H1 (cell line): ENCODE data around the gene DNAH10. TPM values are rescaled to one million over a fixed set of nuclear protein-coding genes. Genes with fewer than 3 reads are reported as not detected.

Experiments
- CTCF ChIA-PET: fragments of 300-600 bp; sonication (Branson Sonifier 250); formaldehyde crosslinking; loops from one replicate; lab custom pipeline; 2021; ENCODE audit not compliant: partially characterized antibody; lab: Charles Lee
- POLR2A ChIA-PET: fragments of 300-600 bp; sonication (Branson Sonifier 250); formaldehyde crosslinking; loops from one replicate; lab custom pipeline; 2021; ENCODE audit warnings: inconsistent platforms; ENCODE audit not compliant: partially characterized antibody; lab: Charles Lee
- DNase-seq, 2 experiments: peaks; one replicate each; pipeline versions ENCODE4 v3.0.0 to v3.0.0-alpha.2; 2010 to 2022; ENCODE audit warnings: low spot score in 2 of 2, low read depth in 1 of 2, mixed read lengths in 1 of 2
- FAIRE-seq: peaks from 2 replicates; lab custom pipeline; 2011; peaks lifted over from hg19 to GRCh38; lab: Jason Lieb, UNC
- H2AFZ ChIP-seq: 2 replicates; pipeline ENCODE4 v1.8.1; 2012; ENCODE audit warnings: low read length, inconsistent platforms
- H2AK5ac ChIP-seq: 2 replicates; pipeline ENCODE4 v1.6.1; 2013; ENCODE audit warnings: low read depth, low read length
- H2BK120ac ChIP-seq: replicated peaks from 2 replicates; pipeline ENCODE3; 2013; ENCODE audit warnings: low read depth, low read length, inconsistent platforms
- H2BK12ac ChIP-seq: 2 replicates; pipeline ENCODE4 v1.6.1; 2013; ENCODE audit warnings: low read depth, low read length
- H2BK15ac ChIP-seq: 2 replicates; pipeline ENCODE4 v1.6.1; 2013; ENCODE audit warnings: low read length
- H2BK20ac ChIP-seq: 2 replicates; pipeline ENCODE4 v1.6.1; 2013; ENCODE audit warnings: low read length
- H2BK5ac ChIP-seq: 2 replicates; pipeline ENCODE4 v1.6.1; 2013; ENCODE audit warnings: low read depth, low read length
- H3K14ac ChIP-seq: 2 replicates; pipeline ENCODE4 v1.6.1; 2013; ENCODE audit warnings: inconsistent platforms; ENCODE audit not compliant: insufficient read length
- H3K18ac ChIP-seq: 2 replicates; pipeline ENCODE4 v1.6.1; 2013; ENCODE audit warnings: low read length; ENCODE audit errors: extremely low read depth
- H3K23ac ChIP-seq: 2 replicates; pipeline ENCODE4 v1.6.1; 2013; ENCODE audit warnings: inconsistent platforms; ENCODE audit not compliant: insufficient read length
- H3K23me2 ChIP-seq: 2 replicates; pipeline ENCODE4 v1.6.1; 2013; ENCODE audit warnings: low read depth, low read length
- H3K27ac ChIP-seq: 2 replicates; pipeline ENCODE4 v1.6.1; 2011; ENCODE audit warnings: low read depth, low read length, inconsistent platforms
- H3K27me3 ChIP-seq, 4 experiments: replicated peaks in 1 of 4; 1 replicate in 1 of 4; 2 replicates in 3 of 4; pipeline versions ENCODE4 v1.6.1 to v1.8.1; 2011 to 2013; ENCODE audit warnings: low read length in 3 of 4, mild to moderate bottlenecking in 3 of 4, inconsistent platforms in 2 of 4, mixed read lengths in 2 of 4, moderate library complexity in 1 of 4; ENCODE audit not compliant: control insufficient read depth in 3 of 4, insufficient read depth in 3 of 4; ENCODE audit errors: extremely low read depth in 1 of 4
- H3K36me3 ChIP-seq, 4 experiments: 2 replicates each; pipeline versions ENCODE4 v1.6.1 to v1.8.1; 2011 to 2013; ENCODE audit warnings: mild to moderate bottlenecking in 4 of 4, low read length in 3 of 4, moderate library complexity in 2 of 4, control low read depth in 1 of 4, inconsistent platforms in 1 of 4; ENCODE audit not compliant: insufficient read depth in 4 of 4, control insufficient read depth in 2 of 4
- H3K4ac ChIP-seq: replicated peaks from 2 replicates; pipeline ENCODE3; 2013; ENCODE audit warnings: low read length, low read depth, mixed read lengths, inconsistent platforms; ENCODE audit not compliant: insufficient read length
- H3K4me1 ChIP-seq, 4 experiments: replicated peaks in 1 of 4; 1 replicate in 1 of 4; 2 replicates in 3 of 4; pipeline versions ENCODE4 v1.6.1 to v1.8.1; 2011 to 2013; ENCODE audit warnings: low read length in 3 of 4, inconsistent platforms in 2 of 4, mixed read lengths in 1 of 4; ENCODE audit not compliant: insufficient read depth in 4 of 4, control insufficient read depth in 3 of 4
- H3K4me2 ChIP-seq, 2 experiments: 2 replicates each; pipeline versions ENCODE4 v1.6.1 to v1.8.1; 2011 to 2013; ENCODE audit warnings: low read depth in 2 of 2, low read length in 2 of 2, control low read depth in 1 of 2, inconsistent platforms in 1 of 2, mild to moderate bottlenecking in 1 of 2; ENCODE audit not compliant: insufficient read depth in 1 of 2
- H3K4me3 ChIP-seq, 4 experiments: fragments of 200-600, 300-600 bp in 1 of 4; sonication (generic), shearing (Covaris generic), sonication (Bioruptor Twin) in 1 of 4; 2 replicates each; pipeline versions ENCODE4 v1.5.1 to v1.8.1; 2011 to 2016; ENCODE audit warnings: low read length in 4 of 4, low read depth in 3 of 4, control low read depth in 2 of 4, inconsistent platforms in 2 of 4, mild to moderate bottlenecking in 2 of 4, mixed read lengths in 1 of 4, moderate library complexity in 1 of 4; ENCODE audit not compliant: insufficient read depth in 2 of 4; ENCODE audit errors: extremely low read depth in 1 of 4
- H3K56ac ChIP-seq: replicated peaks from 2 replicates; pipeline ENCODE3; 2013; ENCODE audit warnings: low read depth, mild to moderate bottlenecking, mixed read lengths, low read length, inconsistent platforms; ENCODE audit not compliant: insufficient read length
- H3K79me1 ChIP-seq: 2 replicates; pipeline ENCODE4 v1.6.1; 2013; ENCODE audit warnings: low read depth, low read length, control low read depth
- H3K79me2 ChIP-seq, 2 experiments: 2 replicates each; pipeline versions ENCODE4 v1.6.1 to v1.8.1; 2012 to 2013; ENCODE audit warnings: low read length in 2 of 2, mild to moderate bottlenecking in 2 of 2, inconsistent platforms in 1 of 2; ENCODE audit not compliant: insufficient read depth in 2 of 2, control insufficient read depth in 1 of 2
- H3K9ac ChIP-seq, 4 experiments: replicated peaks in 1 of 4; 1 replicate in 1 of 4; 2 replicates in 3 of 4; pipeline versions ENCODE4 v1.6.1 to v1.8.1; 2011 to 2013; ENCODE audit warnings: low read depth in 3 of 4, low read length in 3 of 4, control low read depth in 2 of 4, mild to moderate bottlenecking in 2 of 4, moderate library complexity in 2 of 4, inconsistent platforms in 1 of 4; ENCODE audit errors: extremely low read depth in 1 of 4
- H3K9me3 ChIP-seq, 2 experiments: 2 replicates each; pipeline versions ENCODE4 v1.6.1 to v1.8.1; 2012 to 2013; ENCODE audit warnings: mild to moderate bottlenecking in 2 of 2, moderate library complexity in 2 of 2, control low read depth in 1 of 2, inconsistent platforms in 1 of 2, low read depth in 1 of 2, low read length in 1 of 2, mixed read lengths in 1 of 2; ENCODE audit not compliant: insufficient read depth in 2 of 2
- H4K20me1 ChIP-seq, 2 experiments: replicated peaks in 1 of 2; 2 replicates each; pipeline versions ENCODE3 to v1.8.1; 2011 to 2013; ENCODE audit warnings: inconsistent platforms in 2 of 2, low read length in 2 of 2, mild to moderate bottlenecking in 1 of 2; ENCODE audit not compliant: insufficient read depth in 2 of 2, control insufficient read depth in 1 of 2
- H4K5ac ChIP-seq: 2 replicates; pipeline ENCODE4 v1.6.1; 2013; ENCODE audit warnings: low read length, low read depth, mixed read lengths, inconsistent platforms; ENCODE audit not compliant: insufficient read length
- H4K8ac ChIP-seq: 2 replicates; pipeline ENCODE4 v1.8.0; 2013; ENCODE audit warnings: mild to moderate bottlenecking, moderate library complexity, low read length, inconsistent platforms; ENCODE audit not compliant: insufficient read depth; ENCODE audit errors: extremely low read depth
- H4K91ac ChIP-seq: replicated peaks from 2 replicates; pipeline ENCODE3; 2013; ENCODE audit warnings: low read length, mixed read lengths, inconsistent platforms; ENCODE audit not compliant: insufficient read length
- PHF8 ChIP-seq: fragments of 200-600 bp; sonication (generic); conservative IDR thresholded peaks from 2 replicates; pipeline ENCODE4 v1.7.1; 2012; ENCODE audit warnings: low read depth, mild to moderate bottlenecking, inconsistent platforms, low read length, moderate library complexity
- SAP30 ChIP-seq: fragments of 300-600 bp; sonication (generic); IDR thresholded peaks from 2 replicates; pipeline ENCODE4 v1.7.1; 2012; ENCODE audit warnings: low read length, moderate library complexity, mild to moderate bottlenecking, inconsistent platforms; ENCODE audit not compliant: insufficient read depth, insufficient replicate concordance
- TAF1 ChIP-seq: IDR thresholded peaks from 2 replicates; pipeline ENCODE4 v1.6.1; 2011; ENCODE audit warnings: mild to moderate bottlenecking, low read depth, low read length
- WGBS, 2 experiments: shearing (Covaris generic) in 1 of 2; methylation state at CpG; one replicate each; pipeline versions ENCODE4 v1.1.6 to v1.1.7; 2013 to 2015; ENCODE audit warnings: low lambda C conversion rate in 2 of 2, mixed read lengths in 2 of 2, inconsistent platforms in 1 of 2, low coverage in 1 of 2, missing lambda C conversion rate in 1 of 2; ENCODE audit not compliant: insufficient replicate concordance in 2 of 2, insufficient coverage in 1 of 2, insufficient read length in 1 of 2; ENCODE audit errors: extremely low coverage in 1 of 2, missing lambda C conversion rate in 1 of 2; 5-methylcytosine and 5-hydroxymethylcytosine counted together
- polyA plus RNA-seq, 7 experiments: library from polyadenylated mRNA; depleted of rRNA in 3 of 7; stranded (reverse) in 5 of 7; unstranded in 2 of 7; fragments of >200 nt in 5 of 7; fragments of 200-250 nt in 2 of 7; gene quantifications; 1 replicate in 5 of 7; 2 replicates in 1 of 7; 4 replicates in 1 of 7; pipeline versions ENCODE4 v1.2.1 to v1.2.3, GENCODE V29; 2011 to 2013; ENCODE audit warnings: missing spikeins in 2 of 7, mixed read lengths in 2 of 7
- total RNA-seq: library from RNA; stranded (reverse); fragmentation: NEBNext Ultra II Directional; extraction: Animal tissue kit (Norgen Biotek cat#: 25700); gene quantifications from 2 replicates; pipeline ENCODE4 v1.2.1, GENCODE V29; 2021
- TF ChIP-seq, protein P1 (sequence below): IDR thresholded peaks from 2 replicates; pipeline ENCODE4 v1.6.1; 2012; ENCODE audit warnings: inconsistent platforms

DNAH10 gene
- total and polyA plus RNA-seq, 2 of the 8 experiments (the other 6 are each of a cell fraction or from before 2014, with no cell fraction given): 0.02 to 0.24 TPM

DNA sequence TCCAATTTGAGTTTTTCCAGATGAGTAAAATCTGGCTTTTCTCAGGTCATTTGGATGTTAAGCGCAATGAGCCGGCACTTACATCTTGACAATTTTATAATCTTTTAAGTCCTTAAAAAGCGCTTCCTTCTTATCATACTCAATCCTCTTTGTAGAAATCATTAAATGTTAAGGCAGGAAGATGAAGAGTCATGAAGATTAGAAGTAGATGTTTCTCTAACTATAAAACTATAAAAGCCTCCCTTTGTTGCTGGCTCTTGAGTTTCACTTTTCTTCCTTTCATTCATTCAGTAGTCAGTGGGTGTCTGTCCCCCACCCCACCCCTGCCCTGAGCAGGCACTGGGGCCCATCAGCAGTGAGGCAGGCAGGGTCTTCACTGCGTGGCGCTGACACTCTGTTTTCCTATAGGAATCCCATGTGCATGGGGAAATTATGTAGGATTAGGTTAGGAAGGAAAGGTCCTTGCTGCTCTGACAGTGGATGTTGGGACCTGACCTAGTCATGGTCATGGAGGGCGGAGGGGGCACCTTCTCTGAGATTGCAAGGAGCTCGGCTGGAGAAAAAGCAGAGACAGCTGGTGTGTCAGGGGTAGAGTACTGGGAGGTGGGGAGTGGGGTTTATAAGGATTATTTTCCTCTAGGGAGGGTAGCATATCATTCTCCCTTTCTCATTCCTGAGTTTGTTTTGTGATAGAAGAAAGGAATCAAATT is 144.8 kb downstream of the DNAH10 start:
- 88% methylated on average over 7 of the region's 7 CpGs; no CpG with 5 or more reads in 1 of the 2 experiments for WGBS, 2 experiments
- Histone ChIP-seq H3K4me3 (no peak overlapping the region), H3K9me3 (no peaks in the 10 kb centered on the region), H4K8ac (no peak overlapping the region), H3K79me1 (no peaks in the 10 kb centered on the region), H3K4me2 (no peak overlapping the region), H3K18ac (no peak overlapping the region), H3K14ac (no peak overlapping the region), H3K23me2 (no peaks in the 10 kb centered on the region; the same call in 1 of the 2 replicates), H2BK12ac (no peak overlapping the region), H3K36me3 (no peaks in the 10 kb centered on the region), H3K23ac (no peak overlapping the region), H3K27ac (no peak overlapping the region), H2AFZ (no peak overlapping the region), H4K20me1 (peaks cover 0 to 2% of the 10 kb centered on the region in 2 experiments), H2BK5ac (no peak overlapping the region), H3K79me2 (no peaks in the 10 kb centered on the region), H2BK20ac (no peak overlapping the region), H2AK5ac (no peak overlapping the region), H2BK15ac (no peak overlapping the region), H3K4ac (no peak overlapping the region), H3K27me3 (no peaks in the 10 kb centered on the region), H3K9ac (no peak overlapping the region), H4K5ac (no peak overlapping the region), H3K4me1 (no peaks in the 10 kb centered on the region), H4K91ac (no peak overlapping the region), H3K56ac (no peak overlapping the region), H2BK120ac (no peak overlapping the region)
- ChIA-PET CTCF (interaction anchor here (1.3 to 4.1 kb wide), 6 partner anchors 16 to 52 kb away, joined by 3 to 35 read pairs (median 14); no protein-coding TSS in a partner anchor), POLR2A (no interaction called here)
- no peak for DNase-seq
- no peak for FAIRE-seq
- TF ChIP-seq TAF1 (no peak), PHF8 (no peak), SAP30 (no peak)
- TF ChIP-seq, protein P1, sequence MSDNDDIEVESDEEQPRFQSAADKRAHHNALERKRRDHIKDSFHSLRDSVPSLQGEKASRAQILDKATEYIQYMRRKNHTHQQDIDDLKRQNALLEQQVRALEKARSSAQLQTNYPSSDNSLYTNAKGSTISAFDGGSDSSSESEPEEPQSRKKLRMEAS: no peak
